Stomach smooth muscle (tissue), 2 donors: ENCODE measurements around the gene INTS2.
"Not testable (repeated sequence)": the region's sequence is repeated elsewhere in the genome, so short reads cannot be mapped to it uniquely, and the experiment has no call there.

Experiments
- H3K27ac ChIP-seq: one replicate; pipeline ENCODE4 v1.7.0; 2013; ENCODE audit warnings: mild to moderate bottlenecking, low read length, inconsistent platforms
- H3K27me3 ChIP-seq, 2 donors: one replicate each; pipeline ENCODE4 v1.7.0; 2013; ENCODE audit warnings: low read length in 2 of 2; ENCODE audit not compliant: insufficient read depth in 2 of 2, control insufficient read depth in 1 of 2
- H3K36me3 ChIP-seq, 2 donors: one replicate each; pipeline ENCODE4 v1.7.0; 2013; ENCODE audit warnings: low read length in 2 of 2; ENCODE audit not compliant: control insufficient read depth in 2 of 2, insufficient read depth in 2 of 2
- H3K4me1 ChIP-seq: one replicate; pipeline ENCODE4 v1.7.0; 2013; ENCODE audit warnings: low read length; ENCODE audit not compliant: control insufficient read depth, insufficient read depth
- H3K4me3 ChIP-seq, 2 donors: one replicate each; pipeline ENCODE4 v1.7.0; 2013; ENCODE audit warnings: low read length in 2 of 2
- H3K9ac ChIP-seq, 2 donors: one replicate each; pipeline ENCODE4 v1.7.0; 2013; ENCODE audit warnings: low read length in 2 of 2, mild to moderate bottlenecking in 1 of 2
- H3K9me3 ChIP-seq, 2 donors: one replicate each; pipeline ENCODE4 v1.7.0; 2013; ENCODE audit warnings: low read length in 2 of 2; ENCODE audit not compliant: control insufficient read depth in 2 of 2
- donor health status: healthy.
- donor health status: Pancreatic carcinoma.

Gene INTS2

DNA sequence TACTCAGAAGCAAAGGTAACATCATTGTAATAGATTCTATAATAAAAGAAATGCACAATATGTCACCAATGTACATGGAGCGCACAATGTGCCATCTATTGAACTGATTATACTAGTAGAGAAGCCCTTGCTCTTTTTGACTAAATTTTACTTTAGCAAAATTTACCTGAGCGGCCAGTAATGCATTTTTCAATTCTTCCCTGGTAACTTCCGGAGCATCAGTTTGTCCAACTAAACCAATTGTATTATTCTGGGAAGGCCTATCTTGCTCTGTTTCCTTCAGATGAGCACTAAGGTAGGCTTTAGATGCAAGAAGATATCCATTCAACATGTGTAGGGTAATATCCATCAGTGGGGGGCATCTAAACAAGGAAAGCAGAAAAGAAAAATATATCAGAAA, 55.7 kb downstream of the INTS2 start:
- no peak overlapping the region for H3K9ac ChIP-seq
- H3K4me1 ChIP-seq = no peaks in the 10 kb centered on the region
- H3K27me3 ChIP-seq = no peaks in the 10 kb centered on the region
- no peaks in the 10 kb centered on the region for H3K9me3 ChIP-seq
- no peak overlapping the region for H3K4me3 ChIP-seq
- no peak overlapping the region for H3K27ac ChIP-seq
- peaks cover 17 to 20% of the 10 kb centered on the region in 2 donors for H3K36me3 ChIP-seq

DNA sequence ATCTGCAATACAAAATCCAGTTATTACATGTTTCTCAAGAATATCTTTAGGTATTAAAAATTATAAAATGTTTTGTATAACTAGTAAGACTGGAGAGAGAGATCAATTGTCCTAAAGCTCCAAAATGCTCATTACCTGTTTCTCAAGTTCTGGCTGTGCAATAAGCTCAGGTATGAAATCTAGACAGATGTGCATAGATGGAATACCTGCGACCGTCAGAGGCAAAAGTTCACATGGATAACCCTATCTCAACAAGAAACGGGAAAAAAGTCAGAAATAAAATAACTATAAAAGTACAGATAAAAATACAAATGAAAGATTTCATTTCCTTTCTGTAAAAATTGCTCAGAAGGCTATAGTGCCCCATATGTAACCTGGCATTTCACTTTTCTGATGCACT, 58.6 kb downstream of the INTS2 start:
- H3K27ac ChIP-seq = no peak overlapping the region

DNA sequence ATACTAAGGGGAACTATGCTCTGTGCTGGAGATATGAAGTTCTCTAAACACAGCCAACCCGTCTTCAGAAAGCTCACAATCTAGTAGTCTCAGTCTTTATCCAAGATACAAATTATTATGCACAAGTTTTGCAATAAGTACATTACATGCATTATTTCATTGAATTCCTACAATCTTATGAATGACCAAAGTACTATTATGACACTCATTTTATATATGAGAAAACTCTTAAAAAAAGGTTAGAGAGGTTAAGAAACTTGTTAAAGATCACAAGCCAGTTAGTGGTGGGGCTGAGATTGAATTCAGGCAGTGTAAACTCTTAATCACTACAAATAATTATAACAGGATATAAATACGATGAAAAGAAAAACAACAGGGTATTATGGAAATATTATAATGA, 59.7 kb downstream of the INTS2 start:
- H3K27me3 ChIP-seq = no peaks in the 10 kb centered on the region
- no peaks in the 10 kb centered on the region for H3K9me3 ChIP-seq
- H3K4me1 ChIP-seq = peaks cover under 1% of the 10 kb centered on the region
- no peak overlapping the region for H3K4me3 ChIP-seq
- H3K36me3 ChIP-seq = peaks cover 8 to 14% of the 10 kb centered on the region in 2 donors
- H3K27ac ChIP-seq = no peak overlapping the region
- no peak overlapping the region for H3K9ac ChIP-seq

More for the DNA sequence above, 58.6 kb downstream of the INTS2 start:
- H3K27me3 ChIP-seq = no peaks in the 10 kb centered on the region
- no peak overlapping the region for H3K9ac ChIP-seq
- H3K36me3 ChIP-seq = peaks cover 9 to 14% of the 10 kb centered on the region in 2 donors
- no peaks in the 10 kb centered on the region for H3K4me1 ChIP-seq
- H3K4me3 ChIP-seq = no peak overlapping the region
- H3K9me3 ChIP-seq = no peaks in the 10 kb centered on the region

DNA sequence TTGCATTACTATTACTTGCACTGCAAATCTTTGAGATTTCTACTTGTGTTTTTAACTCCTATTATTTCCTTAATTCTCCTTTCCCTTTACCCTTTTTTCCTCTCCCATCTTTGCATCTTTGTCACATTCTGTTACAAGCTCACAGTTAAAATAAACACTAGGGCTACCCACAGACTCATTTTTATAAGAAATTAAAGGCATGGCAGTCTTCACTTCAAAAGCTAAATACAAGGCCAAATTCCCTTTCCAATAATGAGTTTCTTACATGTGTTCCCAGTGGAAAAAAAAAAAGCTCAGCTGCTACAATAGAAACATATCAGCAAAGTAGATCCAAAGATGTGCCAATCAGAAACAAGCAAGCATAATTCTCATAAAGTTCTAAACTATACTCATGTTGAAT, 60.7 kb downstream of the INTS2 start:
- H3K36me3 ChIP-seq = peaks cover 8 to 14% of the 10 kb centered on the region in 2 donors
- no peak overlapping the region for H3K4me3 ChIP-seq
- no peaks in the 10 kb centered on the region for H3K27me3 ChIP-seq
- H3K9me3 ChIP-seq = no peaks in the 10 kb centered on the region
- H3K27ac ChIP-seq = no peak overlapping the region
- peaks cover 6% of the 10 kb centered on the region for H3K4me1 ChIP-seq
- H3K9ac ChIP-seq = no peak overlapping the region

DNA sequence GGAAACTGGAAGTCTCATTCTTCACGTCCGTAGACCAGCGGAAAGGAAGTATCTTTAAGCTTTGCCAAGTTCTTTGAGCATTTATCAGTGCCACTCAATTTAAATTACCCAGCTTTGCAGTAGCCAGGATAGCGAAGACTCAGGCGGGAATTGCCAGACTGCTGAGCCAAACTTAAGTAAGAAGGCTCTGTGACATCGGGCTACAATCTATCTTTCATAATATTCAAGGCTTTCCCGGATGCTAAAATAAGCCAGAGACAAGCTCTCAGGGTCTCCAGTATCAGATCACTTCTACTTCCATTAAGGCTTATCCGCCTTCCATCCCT, 64.0 kb downstream of the INTS2 start:
- no peaks in the 10 kb centered on the region for H3K9me3 ChIP-seq
- peak overlapping the region; percentile 58 to 80 for H3K9ac ChIP-seq
- H3K27me3 ChIP-seq = no peaks in the 10 kb centered on the region
- H3K36me3 ChIP-seq = peaks cover 0 to 4% of the 10 kb centered on the region in 2 donors
- H3K27ac ChIP-seq = peak overlapping the region; percentile 65
- peaks cover 6% of the 10 kb centered on the region for H3K4me1 ChIP-seq
- peak overlapping the region; percentile 82 for H3K4me3 ChIP-seq

DNA sequence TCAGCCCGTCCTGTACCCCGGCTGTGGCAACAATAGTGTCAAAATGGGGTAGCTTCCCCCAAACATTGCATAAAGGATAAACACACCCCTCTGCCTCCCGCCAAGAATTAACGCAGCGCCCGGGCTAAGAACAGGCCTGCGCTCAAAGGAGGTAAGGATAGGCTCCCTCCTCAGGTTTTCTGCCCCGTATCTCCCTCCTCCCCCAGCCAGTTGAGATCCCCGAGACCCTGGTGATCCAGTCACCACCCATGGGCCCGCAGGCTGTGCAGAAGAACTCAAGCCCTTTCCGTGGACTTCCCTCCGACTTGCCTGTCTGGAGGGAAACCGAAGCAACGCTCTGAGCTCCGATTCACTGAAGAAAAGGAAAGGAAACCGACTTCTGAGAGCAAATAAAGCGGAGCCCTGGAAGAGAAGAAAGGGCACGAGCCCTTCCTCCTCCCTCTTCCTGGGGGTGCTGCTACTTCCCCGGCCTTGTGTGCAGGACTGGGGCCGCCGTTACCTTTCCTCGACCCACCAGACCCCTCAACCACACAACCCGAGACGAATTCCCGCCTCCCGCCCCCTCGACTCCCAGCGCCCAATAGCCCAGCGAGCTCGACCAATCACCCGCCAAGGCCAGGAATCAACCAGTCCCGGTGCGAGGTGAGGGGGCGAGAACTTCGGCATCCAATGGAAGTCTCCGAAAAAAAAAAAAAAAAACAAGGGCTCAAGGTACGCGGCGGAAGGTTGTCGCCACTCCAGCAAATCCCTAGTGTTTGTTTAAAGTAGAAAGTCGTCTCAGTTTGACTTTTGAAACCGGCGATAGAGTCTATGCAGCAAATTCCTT, 64.6 kb downstream of the INTS2 start, which contains the start of gene BRIP1:
Gene BRIP1, minus strand, starts transcription at position 554 of the 826 bp plus-strand sequence. CDS start 1,989 bp downstream, outside the sequence.
- Histone ChIP-seq H3K9ac (peak within 1 kb of the TSS; percentile 58 to 80), H3K9me3 (no peaks in the 10 kb centered on the region), H3K36me3 (peaks cover 0 to 2% of the 10 kb centered on the region in 2 donors), H3K27me3 (no peaks in the 10 kb centered on the region), H3K4me1 (peaks cover 6% of the 10 kb centered on the region), H3K4me3 (peak within 1 kb of the TSS; percentile 82), H3K27ac (peak within 1 kb of the TSS; percentile 65)

DNA sequence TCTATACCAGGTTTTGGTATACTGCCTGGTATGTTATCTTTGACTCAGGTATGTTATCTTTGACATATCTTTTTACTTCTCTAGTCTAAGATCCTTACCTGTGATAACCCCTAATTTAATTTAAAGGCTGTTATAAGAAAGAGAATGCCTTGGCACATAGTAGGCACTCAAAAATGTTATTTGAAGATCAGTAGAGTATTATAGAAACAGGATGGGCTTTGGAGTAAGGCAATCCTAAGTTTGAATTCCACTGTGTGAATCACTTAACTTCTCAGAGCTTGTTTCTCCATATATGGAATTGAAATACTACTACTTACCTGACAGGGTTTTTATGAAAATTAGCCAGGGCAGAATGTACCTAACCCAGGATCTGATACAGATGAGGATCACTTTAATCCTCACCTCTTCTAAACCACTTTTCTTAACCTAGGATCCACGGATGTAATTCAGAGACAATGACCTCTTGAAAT, 65.6 kb downstream of the INTS2 start:
- Histone ChIP-seq H3K4me3 (no peak overlapping the region), H3K27me3 (no peaks in the 10 kb centered on the region), H3K27ac (no peak overlapping the region), H3K4me1 (peaks cover 6% of the 10 kb centered on the region), H3K9ac (no peak overlapping the region), H3K36me3 (no peaks in the 10 kb centered on the region), H3K9me3 (no peaks in the 10 kb centered on the region)

DNA sequence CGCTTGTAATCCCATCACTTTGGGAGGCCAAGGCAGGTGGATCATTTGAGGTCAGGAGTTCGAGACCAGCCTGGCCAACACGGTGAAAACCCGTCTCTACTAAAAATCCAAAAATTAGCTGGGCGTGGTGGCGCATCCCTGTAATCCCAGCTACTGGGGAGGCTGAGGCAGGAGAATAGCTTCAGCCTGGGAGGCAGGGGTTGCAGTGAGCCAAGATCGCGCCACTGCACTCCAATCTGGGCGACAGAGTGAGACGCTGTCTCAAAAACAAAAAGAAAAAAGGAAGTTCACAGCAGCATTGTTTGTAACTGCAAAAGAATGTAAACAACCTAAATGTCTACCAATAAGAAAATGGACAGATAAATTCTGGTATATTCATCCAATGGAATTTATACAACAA, 67.4 kb downstream of the INTS2 start:
- not testable (repeated sequence) for H3K4me1 ChIP-seq, H3K36me3 ChIP-seq, H3K27me3 ChIP-seq, H3K9me3 ChIP-seq, H3K27ac ChIP-seq, H3K9ac ChIP-seq, H3K4me3 ChIP-seq

DNA sequence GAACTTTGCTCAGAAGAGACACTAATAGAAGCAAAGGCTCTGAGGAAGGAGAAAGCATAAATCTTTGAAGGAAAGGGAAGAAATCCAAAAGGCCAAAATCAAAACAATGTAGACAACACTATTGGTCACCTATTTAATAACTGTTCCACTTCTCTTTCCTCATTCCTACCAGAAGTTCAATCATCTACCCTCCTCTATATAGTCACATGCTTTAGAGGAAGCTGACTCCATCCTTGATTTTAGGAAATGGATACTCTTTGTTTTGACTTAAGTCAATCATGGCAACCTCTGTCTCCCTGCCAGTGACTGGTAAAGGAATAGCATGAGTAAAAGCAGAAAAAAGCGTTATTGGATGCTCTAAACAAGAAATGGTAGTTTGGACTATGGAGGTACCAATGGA, 71.7 kb downstream of the INTS2 start:
- no peak overlapping the region for H3K4me3 ChIP-seq
- H3K9me3 ChIP-seq = no peaks in the 10 kb centered on the region
- H3K4me1 ChIP-seq = no peaks in the 10 kb centered on the region
- H3K36me3 ChIP-seq = no peaks in the 10 kb centered on the region
- no peak overlapping the region for H3K27ac ChIP-seq
- no peak overlapping the region for H3K9ac ChIP-seq
- H3K27me3 ChIP-seq = no peaks in the 10 kb centered on the region

DNA sequence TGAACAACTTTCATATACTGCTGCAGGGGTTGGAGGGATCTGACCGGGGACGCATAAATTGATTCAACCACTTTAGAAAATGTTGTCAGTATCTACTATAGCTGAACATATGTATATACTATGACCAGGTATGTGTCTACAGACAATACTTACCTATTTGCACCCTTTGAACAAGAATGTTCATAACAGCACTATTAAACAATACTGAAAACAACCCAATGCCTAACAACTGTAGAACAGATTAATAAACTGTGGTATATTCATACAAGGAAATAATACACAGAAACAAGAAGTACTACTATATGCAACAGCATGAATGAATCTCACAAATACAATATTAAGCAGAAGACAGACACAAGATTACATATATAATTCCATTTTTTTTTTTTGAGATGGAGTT, 74.9 kb downstream of the INTS2 start:
- no peaks in the 10 kb centered on the region for H3K4me1 ChIP-seq
- H3K9ac ChIP-seq = no peak overlapping the region
- H3K4me3 ChIP-seq = no peak overlapping the region
- H3K36me3 ChIP-seq = no peaks in the 10 kb centered on the region
- H3K27ac ChIP-seq = no peak overlapping the region
- no peaks in the 10 kb centered on the region for H3K27me3 ChIP-seq
- H3K9me3 ChIP-seq = no peaks in the 10 kb centered on the region

DNA sequence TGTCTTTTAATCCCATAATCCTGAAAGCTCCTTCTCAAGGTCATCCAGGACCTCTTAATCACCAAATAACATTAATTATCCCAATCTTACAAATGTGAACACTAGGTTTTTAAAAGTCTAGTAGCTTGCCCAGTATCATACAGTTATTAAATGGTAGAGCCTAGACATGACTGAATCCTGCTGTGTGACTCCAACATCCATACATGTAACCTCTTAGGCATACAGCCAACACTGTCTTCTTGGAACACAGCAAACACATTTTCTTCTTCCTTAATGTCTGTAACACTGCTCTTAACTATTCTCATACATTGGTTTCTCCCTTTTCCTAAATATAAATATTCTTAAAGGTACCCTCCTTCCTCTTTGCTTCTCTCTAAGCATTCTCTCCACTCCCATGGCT, 78.1 kb downstream of the INTS2 start:
- no peaks in the 10 kb centered on the region for H3K27me3 ChIP-seq
- no peak overlapping the region for H3K4me3 ChIP-seq
- H3K9me3 ChIP-seq = no peaks in the 10 kb centered on the region
- H3K9ac ChIP-seq = no peak overlapping the region
- no peaks in the 10 kb centered on the region for H3K36me3 ChIP-seq
- no peaks in the 10 kb centered on the region for H3K4me1 ChIP-seq
- no peak overlapping the region for H3K27ac ChIP-seq
